ENCODE measurements around the gene MNT.

GRCh38 chr17:2438823-2439222 lies 38.0 kb upstream of the MNT start:
- TF ChIP-seq CTCF (IDR thresholded peaks at IDR 0.05; ENCODE audit: low read depth, low read length) (no peak), MYC (IDR thresholded peaks at IDR 0.05; ENCODE audit: low read depth, low read length) (no peak)

All from NB4 (cell line).